K562 (cell line): ENCODE measurements around the gene ARHGAP33.

Source experiments
- HDAC6 ChIP-seq: IDR thresholded peaks from 2 replicates; pipeline ENCODE4 v1.6.1; 2012; ENCODE audit warnings: low read depth, mild to moderate bottlenecking, control low read depth, inconsistent platforms, low read length, moderate library complexity
- ZZZ3 ChIP-seq: fragments of 450-650 bp; IDR thresholded peaks from 2 replicates; pipeline ENCODE4 v1.6.1; 2016; ENCODE audit warnings: antibody characterized with exemption, mild to moderate bottlenecking, moderate library complexity
- TF ChIP-seq, protein P1 (sequence below), 3 experiments: IDR thresholded peaks in 2 of 3; conservative IDR thresholded peaks in 1 of 3; 2 replicates each; pipeline ENCODE4 v1.5.1; 2011 to 2012; ENCODE audit warnings: low read length in 3 of 3, mild to moderate bottlenecking in 3 of 3, control low read depth in 2 of 3, improper control_type of control experiment in 1 of 3, inconsistent platforms in 1 of 3, low read depth in 1 of 3, mixed read lengths in 1 of 3, moderate library complexity in 1 of 3; ENCODE audit not compliant: insufficient read depth in 2 of 3
- TF ChIP-seq, protein P2 (sequence below): fragments of 450-650 bp; IDR thresholded peaks from 2 replicates; pipeline ENCODE4 v1.6.1; 2016; ENCODE audit warnings: mild to moderate bottlenecking, moderate library complexity
- TF ChIP-seq, protein P3 (sequence below): IDR thresholded peaks from 2 replicates; pipeline ENCODE4 v1.6.1; 2012; ENCODE audit warnings: low read depth, low read length, improper control_type of control experiment, borderline replicate concordance

DNA sequence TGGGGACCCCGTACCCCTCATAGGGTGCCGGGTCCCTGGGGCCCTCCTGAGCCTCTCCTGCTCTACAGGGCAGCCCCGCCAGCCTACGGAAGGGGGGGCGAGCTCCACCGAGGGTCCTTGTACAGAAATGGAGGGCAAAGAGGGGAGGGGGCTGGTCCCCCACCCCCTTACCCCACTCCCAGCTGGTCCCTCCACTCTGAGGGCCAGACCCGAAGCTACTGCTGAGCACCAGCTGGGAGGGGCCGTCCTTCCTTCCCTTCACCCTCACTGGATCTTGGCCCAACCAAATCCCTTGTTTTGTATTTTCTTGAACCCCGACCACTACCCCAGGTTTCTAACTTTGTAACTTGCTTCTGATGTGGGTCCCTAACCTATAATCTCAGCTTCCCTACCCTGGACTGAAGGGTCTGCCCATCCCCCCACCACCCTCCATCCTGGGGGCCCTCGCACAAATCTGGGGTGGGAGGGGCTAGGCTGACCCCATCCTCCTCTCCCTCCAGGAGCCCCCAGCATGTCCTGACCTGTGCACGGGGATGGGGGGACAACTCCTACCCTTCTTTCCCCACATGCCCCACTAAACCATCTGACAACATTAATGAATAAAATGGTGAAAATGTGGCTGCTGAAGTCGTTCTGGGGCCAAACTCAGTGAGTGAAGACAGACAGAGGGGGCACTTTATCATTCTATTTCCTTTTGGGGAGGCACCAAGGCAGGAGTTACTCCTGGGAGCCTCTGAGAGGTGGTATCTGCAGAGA is 13.0 kb downstream of the ARHGAP33 start:
- TF ChIP-seq, protein P1, sequence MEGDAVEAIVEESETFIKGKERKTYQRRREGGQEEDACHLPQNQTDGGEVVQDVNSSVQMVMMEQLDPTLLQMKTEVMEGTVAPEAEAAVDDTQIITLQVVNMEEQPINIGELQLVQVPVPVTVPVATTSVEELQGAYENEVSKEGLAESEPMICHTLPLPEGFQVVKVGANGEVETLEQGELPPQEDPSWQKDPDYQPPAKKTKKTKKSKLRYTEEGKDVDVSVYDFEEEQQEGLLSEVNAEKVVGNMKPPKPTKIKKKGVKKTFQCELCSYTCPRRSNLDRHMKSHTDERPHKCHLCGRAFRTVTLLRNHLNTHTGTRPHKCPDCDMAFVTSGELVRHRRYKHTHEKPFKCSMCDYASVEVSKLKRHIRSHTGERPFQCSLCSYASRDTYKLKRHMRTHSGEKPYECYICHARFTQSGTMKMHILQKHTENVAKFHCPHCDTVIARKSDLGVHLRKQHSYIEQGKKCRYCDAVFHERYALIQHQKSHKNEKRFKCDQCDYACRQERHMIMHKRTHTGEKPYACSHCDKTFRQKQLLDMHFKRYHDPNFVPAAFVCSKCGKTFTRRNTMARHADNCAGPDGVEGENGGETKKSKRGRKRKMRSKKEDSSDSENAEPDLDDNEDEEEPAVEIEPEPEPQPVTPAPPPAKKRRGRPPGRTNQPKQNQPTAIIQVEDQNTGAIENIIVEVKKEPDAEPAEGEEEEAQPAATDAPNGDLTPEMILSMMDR (IDR thresholded peaks at IDR 0.05 in 2 of 3, conservative IDR thresholded peaks at IDR 0.05 in 1 of 3; ENCODE audit: insufficient read depth in 2 of 3, low read depth in 1 of 3, low read length in 3 of 3): no peak
- TF ChIP-seq, protein P2, sequence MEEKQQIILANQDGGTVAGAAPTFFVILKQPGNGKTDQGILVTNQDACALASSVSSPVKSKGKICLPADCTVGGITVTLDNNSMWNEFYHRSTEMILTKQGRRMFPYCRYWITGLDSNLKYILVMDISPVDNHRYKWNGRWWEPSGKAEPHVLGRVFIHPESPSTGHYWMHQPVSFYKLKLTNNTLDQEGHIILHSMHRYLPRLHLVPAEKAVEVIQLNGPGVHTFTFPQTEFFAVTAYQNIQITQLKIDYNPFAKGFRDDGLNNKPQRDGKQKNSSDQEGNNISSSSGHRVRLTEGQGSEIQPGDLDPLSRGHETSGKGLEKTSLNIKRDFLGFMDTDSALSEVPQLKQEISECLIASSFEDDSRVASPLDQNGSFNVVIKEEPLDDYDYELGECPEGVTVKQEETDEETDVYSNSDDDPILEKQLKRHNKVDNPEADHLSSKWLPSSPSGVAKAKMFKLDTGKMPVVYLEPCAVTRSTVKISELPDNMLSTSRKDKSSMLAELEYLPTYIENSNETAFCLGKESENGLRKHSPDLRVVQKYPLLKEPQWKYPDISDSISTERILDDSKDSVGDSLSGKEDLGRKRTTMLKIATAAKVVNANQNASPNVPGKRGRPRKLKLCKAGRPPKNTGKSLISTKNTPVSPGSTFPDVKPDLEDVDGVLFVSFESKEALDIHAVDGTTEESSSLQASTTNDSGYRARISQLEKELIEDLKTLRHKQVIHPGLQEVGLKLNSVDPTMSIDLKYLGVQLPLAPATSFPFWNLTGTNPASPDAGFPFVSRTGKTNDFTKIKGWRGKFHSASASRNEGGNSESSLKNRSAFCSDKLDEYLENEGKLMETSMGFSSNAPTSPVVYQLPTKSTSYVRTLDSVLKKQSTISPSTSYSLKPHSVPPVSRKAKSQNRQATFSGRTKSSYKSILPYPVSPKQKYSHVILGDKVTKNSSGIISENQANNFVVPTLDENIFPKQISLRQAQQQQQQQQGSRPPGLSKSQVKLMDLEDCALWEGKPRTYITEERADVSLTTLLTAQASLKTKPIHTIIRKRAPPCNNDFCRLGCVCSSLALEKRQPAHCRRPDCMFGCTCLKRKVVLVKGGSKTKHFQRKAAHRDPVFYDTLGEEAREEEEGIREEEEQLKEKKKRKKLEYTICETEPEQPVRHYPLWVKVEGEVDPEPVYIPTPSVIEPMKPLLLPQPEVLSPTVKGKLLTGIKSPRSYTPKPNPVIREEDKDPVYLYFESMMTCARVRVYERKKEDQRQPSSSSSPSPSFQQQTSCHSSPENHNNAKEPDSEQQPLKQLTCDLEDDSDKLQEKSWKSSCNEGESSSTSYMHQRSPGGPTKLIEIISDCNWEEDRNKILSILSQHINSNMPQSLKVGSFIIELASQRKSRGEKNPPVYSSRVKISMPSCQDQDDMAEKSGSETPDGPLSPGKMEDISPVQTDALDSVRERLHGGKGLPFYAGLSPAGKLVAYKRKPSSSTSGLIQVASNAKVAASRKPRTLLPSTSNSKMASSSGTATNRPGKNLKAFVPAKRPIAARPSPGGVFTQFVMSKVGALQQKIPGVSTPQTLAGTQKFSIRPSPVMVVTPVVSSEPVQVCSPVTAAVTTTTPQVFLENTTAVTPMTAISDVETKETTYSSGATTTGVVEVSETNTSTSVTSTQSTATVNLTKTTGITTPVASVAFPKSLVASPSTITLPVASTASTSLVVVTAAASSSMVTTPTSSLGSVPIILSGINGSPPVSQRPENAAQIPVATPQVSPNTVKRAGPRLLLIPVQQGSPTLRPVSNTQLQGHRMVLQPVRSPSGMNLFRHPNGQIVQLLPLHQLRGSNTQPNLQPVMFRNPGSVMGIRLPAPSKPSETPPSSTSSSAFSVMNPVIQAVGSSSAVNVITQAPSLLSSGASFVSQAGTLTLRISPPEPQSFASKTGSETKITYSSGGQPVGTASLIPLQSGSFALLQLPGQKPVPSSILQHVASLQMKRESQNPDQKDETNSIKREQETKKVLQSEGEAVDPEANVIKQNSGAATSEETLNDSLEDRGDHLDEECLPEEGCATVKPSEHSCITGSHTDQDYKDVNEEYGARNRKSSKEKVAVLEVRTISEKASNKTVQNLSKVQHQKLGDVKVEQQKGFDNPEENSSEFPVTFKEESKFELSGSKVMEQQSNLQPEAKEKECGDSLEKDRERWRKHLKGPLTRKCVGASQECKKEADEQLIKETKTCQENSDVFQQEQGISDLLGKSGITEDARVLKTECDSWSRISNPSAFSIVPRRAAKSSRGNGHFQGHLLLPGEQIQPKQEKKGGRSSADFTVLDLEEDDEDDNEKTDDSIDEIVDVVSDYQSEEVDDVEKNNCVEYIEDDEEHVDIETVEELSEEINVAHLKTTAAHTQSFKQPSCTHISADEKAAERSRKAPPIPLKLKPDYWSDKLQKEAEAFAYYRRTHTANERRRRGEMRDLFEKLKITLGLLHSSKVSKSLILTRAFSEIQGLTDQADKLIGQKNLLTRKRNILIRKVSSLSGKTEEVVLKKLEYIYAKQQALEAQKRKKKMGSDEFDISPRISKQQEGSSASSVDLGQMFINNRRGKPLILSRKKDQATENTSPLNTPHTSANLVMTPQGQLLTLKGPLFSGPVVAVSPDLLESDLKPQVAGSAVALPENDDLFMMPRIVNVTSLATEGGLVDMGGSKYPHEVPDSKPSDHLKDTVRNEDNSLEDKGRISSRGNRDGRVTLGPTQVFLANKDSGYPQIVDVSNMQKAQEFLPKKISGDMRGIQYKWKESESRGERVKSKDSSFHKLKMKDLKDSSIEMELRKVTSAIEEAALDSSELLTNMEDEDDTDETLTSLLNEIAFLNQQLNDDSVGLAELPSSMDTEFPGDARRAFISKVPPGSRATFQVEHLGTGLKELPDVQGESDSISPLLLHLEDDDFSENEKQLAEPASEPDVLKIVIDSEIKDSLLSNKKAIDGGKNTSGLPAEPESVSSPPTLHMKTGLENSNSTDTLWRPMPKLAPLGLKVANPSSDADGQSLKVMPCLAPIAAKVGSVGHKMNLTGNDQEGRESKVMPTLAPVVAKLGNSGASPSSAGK: no peak
- TF ChIP-seq, protein P3, sequence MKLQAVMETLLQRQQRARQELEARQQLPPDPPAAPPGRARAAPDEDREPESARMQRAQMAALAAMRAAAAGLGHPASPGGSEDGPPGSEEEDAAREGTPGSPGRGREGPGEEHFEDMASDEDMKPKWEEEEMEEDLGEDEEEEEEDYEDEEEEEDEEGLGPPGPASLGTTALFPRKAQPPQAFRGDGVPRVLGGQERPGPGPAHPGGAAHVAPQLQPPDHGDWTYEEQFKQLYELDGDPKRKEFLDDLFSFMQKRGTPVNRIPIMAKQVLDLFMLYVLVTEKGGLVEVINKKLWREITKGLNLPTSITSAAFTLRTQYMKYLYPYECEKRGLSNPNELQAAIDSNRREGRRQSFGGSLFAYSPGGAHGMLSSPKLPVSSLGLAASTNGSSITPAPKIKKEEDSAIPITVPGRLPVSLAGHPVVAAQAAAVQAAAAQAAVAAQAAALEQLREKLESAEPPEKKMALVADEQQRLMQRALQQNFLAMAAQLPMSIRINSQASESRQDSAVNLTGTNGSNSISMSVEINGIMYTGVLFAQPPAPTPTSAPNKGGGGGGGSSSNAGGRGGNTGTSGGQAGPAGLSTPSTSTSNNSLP: no peak
- TF ChIP-seq HDAC6 (no peak), ZZZ3 (no peak)
